Brain microvascular endothelial cell (primary cell): ENCODE data around the gene DNLZ.
A peak's percentile ranks its signal among the peaks of the same experiment; 100 is the strongest.

ENCODE experiments used
- DNase-seq: peaks from one replicate; pipeline ENCODE4 v3.0.0-alpha.2; 2020
- H3K27ac ChIP-seq: fragments of 250-450 bp; sonication (Bioruptor Pico); 2 replicates; pipeline ENCODE4 v1.5.1; 2020; ENCODE audit warnings: mild to moderate bottlenecking, moderate library complexity
- H3K27me3 ChIP-seq: fragments of 250-450 bp; sonication (Bioruptor Pico); replicated peaks from 2 replicates; pipeline ENCODE4 v1.5.1; 2020; ENCODE audit warnings: mild to moderate bottlenecking
- H3K36me3 ChIP-seq: fragments of 250-450 bp; sonication (Bioruptor Pico); replicated peaks from 2 replicates; pipeline ENCODE4 v1.5.1; 2020; ENCODE audit warnings: mild to moderate bottlenecking
- H3K4me3 ChIP-seq: 2 replicates; pipeline ENCODE4 v1.5.1; 2011; ENCODE audit warnings: low read depth, mild to moderate bottlenecking, control low read depth, low read length, moderate library complexity
- in situ Hi-C: cut with HindIII; loops from 2 replicates; pipeline ENCODE4 v1.10.0; 2017; ENCODE audit warnings: low sequenced_read_pairs, low pct_ligation_motif_present
- TF ChIP-seq, protein P1 (sequence below): IDR thresholded peaks from 2 replicates; pipeline ENCODE4 v1.5.1; 2011; ENCODE audit warnings: low read depth, mild to moderate bottlenecking, moderate library complexity, low read length, control low read depth, inconsistent platforms; ENCODE audit errors: missing control alignments

Gene DNLZ

DNA sequence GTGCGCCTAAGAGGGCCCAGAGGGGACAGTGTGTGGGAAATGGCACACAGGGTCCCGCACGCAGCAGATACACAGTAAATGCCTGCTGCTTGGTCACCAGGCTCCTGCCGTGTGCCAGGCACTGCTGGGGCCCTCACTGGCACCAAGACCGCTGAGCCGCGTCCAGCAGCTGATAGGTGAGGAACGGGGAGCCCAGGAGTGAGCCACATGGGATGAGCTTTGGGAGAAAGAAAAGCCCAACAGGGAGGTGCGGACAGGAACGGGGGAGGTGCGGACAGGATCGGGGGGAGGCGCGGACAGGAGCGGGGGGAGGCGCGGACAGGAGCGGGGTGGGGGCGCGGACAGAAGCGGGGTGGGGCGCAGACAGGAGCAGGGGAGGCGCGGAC, 19.7 kb downstream of the DNLZ start:
- in situ Hi-C loops, result no loop called here
- TF ChIP-seq, protein P1, sequence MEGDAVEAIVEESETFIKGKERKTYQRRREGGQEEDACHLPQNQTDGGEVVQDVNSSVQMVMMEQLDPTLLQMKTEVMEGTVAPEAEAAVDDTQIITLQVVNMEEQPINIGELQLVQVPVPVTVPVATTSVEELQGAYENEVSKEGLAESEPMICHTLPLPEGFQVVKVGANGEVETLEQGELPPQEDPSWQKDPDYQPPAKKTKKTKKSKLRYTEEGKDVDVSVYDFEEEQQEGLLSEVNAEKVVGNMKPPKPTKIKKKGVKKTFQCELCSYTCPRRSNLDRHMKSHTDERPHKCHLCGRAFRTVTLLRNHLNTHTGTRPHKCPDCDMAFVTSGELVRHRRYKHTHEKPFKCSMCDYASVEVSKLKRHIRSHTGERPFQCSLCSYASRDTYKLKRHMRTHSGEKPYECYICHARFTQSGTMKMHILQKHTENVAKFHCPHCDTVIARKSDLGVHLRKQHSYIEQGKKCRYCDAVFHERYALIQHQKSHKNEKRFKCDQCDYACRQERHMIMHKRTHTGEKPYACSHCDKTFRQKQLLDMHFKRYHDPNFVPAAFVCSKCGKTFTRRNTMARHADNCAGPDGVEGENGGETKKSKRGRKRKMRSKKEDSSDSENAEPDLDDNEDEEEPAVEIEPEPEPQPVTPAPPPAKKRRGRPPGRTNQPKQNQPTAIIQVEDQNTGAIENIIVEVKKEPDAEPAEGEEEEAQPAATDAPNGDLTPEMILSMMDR, result no peak
- H3K36me3 ChIP-seq, result peaks cover 30% of the 10 kb centered on the region
- no peak overlapping the region for H3K4me3 ChIP-seq
- no peak for DNase-seq
- no peaks in the 10 kb centered on the region for H3K27me3 ChIP-seq
- no peak overlapping the region for H3K27ac ChIP-seq

DNA sequence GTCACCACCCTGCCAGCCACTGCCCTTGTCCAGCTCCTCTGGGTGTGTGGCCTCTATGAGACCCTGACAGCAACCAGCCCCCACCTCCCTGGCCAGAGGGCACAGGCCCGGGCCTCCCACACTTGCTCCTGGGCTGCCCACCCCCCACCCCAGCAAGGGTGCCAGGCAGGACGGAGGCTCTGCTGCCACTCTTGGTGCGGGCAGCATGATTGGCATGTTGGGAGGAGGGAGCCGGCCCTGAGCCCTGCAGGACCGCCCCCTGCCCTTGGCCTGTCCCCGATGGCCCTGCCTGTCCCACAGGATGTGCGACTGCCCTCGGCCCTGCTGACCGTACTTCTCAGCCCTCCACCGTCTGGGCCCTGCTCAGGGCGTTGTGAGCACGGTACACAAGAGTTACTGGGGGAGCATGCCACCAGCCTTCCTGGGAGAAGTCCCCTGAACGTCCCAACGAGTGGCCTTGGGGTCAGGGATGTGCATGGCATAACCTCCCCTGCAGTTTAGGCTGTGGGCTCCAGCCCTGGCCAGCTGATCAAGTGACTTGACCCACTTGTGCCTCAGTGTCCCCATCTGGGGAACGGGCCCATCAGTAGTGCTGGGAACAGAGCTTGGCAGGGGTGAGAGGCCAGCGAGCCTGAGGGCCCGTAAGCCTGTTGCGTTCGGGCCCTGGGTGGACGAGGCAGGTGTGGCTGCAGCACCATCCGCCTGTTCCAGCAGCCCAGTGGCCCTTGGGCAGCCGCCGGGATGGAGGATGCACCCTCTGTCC, 20.2 kb downstream of the DNLZ start:
- H3K27me3 ChIP-seq, result no peaks in the 10 kb centered on the region
- in situ Hi-C loops, result no loop called here
- TF ChIP-seq, protein P1, result no peak
- no peak overlapping the region for H3K27ac ChIP-seq
- peaks cover 36% of the 10 kb centered on the region for H3K36me3 ChIP-seq
- H3K4me3 ChIP-seq, result no peak overlapping the region
- DNase-seq, result no peak

DNA sequence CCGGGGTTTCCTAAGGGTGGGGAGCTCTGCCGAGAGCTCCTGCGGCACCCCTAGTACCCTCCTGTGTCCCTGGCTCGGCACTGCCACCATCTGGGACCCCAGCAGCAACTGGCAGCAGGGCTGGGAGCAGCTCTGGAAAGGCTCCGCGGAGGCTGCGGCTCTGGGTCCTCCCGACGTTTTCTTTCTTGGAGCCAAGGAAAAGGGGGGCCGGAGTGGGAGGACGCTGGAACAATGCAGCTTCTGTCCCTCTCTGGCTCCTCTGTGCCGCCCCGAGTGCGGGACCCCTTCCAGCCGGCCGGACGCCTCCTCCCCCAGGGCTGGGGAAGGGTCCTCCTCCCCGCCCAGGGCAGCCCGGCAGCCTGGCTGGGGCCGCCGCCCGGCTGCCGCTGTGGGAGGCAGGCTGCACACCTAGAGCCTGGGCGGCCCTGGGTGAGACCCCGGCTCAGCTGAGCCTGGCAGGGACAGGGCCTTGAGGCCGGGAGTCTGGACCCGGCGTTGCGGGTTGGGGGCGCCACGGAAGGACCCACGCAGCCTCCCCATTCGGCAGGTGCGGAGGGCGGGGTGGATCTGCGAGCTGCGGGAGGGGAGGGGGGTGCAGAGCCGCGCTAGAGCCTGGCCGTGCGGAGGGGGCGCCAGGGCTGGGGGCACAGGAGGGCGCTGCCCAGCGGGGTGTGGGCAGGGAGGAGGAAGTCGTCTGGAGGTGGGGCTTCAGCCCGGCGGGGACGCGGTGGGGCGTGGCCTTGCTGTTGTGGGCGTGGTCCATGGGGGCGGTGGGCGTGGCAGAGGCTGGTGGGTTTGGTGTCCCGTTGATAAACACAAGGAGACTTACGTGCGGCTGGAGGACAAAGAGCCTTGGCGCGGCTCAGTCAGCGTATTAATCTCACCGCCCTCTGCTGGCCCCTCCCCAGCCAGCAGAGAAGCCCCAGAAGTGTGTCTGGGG, 21.1 kb downstream of the DNLZ start:
- in situ Hi-C loops, result no loop called here
- Histone ChIP-seq H3K4me3 (peak overlapping the region; percentile 32), H3K27ac (no peak overlapping the region), H3K36me3 (peaks cover 45% of the 10 kb centered on the region), H3K27me3 (no peaks in the 10 kb centered on the region)
- TF ChIP-seq, protein P1, result peak; percentile 12
- peak; percentile 43 for DNase-seq

DNA sequence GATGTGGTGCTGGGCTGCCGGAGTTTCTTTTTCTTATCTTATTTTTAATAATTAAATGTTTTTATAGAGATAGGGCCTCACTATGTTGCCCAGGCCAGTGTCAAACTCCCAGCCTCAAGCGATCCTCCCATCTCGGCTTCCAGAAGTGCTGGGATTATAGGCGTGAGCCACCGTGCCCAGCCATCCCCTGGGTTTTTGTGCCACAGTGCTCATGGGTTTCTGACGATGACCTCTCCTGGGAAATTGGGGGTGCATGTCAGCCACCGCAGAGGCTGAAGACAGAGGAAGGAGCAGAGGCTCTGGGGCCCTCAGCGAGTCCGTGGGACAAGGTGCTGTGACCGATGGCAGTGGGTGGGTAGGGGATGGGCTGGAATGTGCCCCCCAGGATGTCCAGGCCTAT, 21.8 kb downstream of the DNLZ start:
- Histone ChIP-seq H3K27ac (no peak overlapping the region), H3K27me3 (no peaks in the 10 kb centered on the region), H3K36me3 (peaks cover 52% of the 10 kb centered on the region), H3K4me3 (no peak overlapping the region)
- DNase-seq, result no peak
- in situ Hi-C loops, result no loop called here
- TF ChIP-seq, protein P1, result no peak

DNA sequence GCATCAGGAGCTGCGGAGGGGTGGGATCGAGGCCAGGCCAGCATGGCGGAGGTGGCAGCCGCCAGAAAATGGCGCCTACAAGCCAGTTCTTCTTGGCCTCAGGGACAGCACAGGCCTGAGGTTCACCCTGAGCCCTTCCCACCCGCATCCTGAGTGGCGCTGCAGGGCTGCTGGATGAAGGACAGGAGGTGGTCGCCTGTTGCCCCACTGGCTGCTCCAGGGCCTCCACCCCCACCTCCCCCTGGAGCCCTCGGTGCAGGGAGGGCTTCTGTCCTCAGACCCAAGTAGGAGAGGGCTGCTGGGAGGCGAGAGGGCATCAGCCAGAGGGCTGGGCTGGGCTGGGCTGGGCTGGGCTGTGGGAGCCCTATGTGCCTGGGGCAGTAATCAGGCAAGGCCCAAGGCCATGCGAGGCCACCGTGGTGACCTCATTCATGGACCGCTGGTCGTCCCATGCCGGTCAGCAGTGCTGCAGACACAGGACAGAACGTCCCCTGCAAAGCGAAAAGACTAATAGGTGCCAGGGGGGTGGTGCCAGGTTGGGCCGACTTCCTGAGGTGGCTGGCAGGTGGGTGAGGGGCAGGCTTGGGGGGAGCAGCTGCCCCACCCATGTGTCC, 22.4 kb downstream of the DNLZ start:
- no peak for DNase-seq
- H3K4me3 ChIP-seq, result no peak overlapping the region
- in situ Hi-C loops, result no loop called here
- H3K27me3 ChIP-seq, result no peaks in the 10 kb centered on the region
- no peak overlapping the region for H3K27ac ChIP-seq
- peaks cover 58% of the 10 kb centered on the region for H3K36me3 ChIP-seq
- TF ChIP-seq, protein P1, result no peak
